Measurements from ENCODE around the gene TRIP12.
"Not testable (repeated sequence)": the region's sequence is repeated elsewhere in the genome, so short reads cannot be mapped to it uniquely, and the experiment has no call there.

The TRIP12 gene

DNA sequence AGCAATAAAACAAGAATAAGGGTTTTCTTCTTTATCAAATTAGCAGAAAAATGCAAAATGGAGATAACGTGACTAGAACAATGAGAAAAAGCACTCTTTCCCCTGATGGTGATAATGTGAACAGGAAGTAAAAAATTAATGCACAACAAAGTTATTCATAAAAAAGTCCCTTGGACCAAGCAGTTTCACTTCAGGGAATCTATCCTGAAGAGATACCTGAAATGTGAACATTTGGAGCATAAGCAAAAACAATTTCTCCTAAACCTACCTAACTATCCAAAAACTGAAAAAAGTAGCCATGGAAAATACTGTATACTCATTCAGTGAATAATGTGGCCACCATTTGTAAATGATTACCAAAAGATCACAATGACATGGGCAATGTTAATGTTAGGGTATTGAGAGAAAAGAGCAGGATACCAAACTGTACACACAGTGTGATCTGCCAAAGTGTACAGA is 48.7 kb downstream of the TRIP12 start:
- no peak for DNase-seq

DNA sequence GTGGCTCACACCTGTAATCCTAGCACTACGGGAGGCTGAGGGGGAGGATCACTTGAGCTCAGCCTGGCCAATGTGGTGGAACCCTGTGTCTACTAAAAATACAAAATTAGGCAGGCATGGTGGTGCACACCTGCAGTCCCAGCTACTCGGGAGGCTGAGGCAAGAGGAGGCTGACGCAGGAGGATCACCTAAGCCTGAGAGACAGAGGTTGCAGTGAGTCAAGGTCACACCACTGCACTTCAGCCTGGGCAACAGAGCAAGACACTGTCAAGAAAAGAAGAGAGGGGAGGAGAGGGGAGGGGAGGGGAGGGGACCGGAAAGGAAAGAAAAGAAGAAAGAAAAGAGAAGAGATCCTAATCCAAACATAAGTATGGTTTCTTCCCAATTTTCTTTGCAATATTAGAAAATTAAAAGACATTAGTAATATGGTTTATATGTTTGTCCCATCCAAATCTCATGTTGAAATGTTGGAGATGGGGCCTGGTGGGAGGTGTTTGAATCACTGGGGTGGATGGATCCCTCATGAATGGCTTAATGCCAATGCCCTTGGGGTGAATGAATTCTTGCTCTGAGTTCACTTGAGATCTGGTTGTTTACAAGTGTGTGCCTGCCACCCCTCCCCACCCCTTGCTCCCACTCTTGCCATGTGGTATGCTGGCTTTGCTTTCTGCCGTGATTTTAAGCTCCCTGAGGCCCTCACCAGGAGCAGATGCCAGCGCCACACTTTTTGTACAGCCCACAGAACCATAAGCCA is 50.7 kb downstream of the TRIP12 start:
- no peak for DNase-seq

DNA sequence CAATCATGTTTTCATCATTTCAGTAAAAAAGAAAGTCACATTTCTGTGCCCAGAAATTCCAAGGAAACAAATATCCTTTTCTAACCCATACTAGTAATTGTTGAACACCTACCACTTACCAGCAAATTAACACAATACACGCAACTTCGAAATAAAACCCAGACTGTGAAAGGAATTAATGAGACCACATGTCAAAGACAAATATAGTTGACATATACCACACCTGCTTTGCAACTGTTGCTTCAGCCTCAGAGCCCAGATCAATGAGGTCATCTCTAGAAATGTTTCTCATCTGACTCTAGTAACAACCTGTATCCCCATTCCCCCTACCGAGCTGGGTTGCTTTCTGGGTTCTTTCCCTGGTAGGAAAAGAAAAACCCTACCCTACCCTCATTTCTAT is 52.6 kb downstream of the TRIP12 start:
- DNase-seq: no peak

DNA sequence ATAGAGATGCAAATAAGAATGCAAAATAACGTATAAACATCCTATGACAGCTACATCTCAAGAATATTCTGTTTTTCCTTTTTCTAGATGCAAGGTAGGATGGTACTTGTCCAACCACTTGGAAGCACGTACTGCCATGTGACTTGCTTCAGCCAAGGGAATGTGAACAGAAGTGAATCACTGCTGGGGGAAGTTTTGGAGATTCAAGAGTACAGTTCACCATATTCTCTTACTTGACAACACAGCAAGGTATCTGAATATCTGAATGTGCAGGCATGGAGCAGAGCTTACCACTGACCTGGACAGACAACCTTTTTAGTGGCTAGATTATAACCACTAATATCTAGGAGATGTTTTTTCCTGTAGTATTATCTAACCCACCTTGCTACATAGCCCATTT is 53.0 kb downstream of the TRIP12 start:
- DNase-seq: peak in 1 of 4 experiments; percentile 3

DNA sequence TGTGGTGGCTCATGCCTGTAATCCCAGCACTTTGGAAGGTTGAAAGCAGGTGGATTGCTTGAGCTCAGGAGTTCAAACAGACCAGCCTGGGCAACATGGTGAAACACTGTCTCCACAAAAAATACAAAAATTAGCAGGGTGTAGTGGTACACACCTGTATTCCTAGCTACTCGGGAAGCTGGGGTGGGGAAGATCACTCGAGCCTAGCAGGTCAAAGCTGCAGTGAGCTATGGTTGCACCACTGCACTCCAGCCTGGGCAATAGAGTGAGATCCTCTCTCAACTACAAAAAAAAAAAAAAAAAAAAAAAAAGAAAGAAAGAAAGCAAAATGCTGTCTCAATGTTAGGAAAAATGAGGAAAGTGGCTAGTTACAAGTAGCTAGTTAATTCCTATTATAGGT is 56.8 kb downstream of the TRIP12 start:
- DNase-seq: no peak

DNA sequence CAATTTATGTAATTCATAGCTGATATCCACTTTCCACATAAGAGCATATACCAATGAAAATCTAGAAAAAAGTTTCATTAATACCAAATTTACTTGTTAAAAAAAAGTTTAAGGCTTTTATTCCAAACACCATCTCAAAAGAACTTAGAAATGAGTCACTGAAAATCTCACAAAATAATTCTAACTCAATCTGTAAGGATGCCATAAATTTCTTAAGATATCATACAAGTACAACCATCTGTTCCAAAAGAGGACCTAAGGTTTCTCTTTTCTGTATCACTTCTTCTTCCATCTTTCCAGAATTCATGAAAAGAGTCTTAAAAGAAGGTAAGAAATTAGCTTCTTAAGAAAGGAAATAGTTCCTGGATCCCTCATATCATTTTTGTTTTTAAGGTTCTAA is 60.4 kb downstream of the TRIP12 start:
- no peak for DNase-seq

DNA sequence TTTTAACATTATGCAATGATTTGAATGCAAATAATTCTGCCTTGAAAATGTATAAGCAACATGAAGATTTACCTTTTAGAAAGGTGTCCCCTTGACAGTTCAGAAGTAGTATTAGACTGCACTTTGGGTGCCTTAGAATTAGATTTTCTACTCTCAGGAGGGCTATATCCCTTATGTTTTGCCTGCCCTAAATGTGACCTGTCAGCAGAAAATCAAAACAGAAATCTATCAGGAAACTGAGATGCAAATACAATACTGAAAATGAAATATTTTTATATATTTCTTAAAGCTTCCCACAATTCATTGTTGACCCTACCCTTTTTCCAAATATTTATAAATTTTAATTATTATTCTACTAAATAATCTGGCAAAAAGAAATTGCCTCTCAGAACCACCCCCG is 61.5 kb downstream of the TRIP12 start:
- DNase-seq: no peak

DNA sequence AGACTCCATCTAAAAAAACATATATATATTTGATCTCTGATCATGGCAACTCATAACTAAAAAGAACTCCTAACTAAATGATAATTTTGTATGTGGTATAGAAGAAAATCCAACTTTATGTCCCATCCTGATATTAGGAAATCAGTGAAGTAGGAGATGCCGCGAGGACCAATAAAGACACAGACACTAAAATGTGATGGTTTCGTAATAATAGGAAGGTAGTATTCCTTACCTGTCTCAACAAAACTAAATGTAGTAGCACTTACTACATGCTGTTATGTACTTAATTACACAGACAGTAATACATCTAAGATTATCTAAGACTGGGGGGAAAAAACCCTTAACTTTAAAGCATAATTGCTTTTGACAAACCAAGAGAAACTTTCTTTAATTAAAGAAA is 63.5 kb downstream of the TRIP12 start:
- DNase-seq: no peak

DNA sequence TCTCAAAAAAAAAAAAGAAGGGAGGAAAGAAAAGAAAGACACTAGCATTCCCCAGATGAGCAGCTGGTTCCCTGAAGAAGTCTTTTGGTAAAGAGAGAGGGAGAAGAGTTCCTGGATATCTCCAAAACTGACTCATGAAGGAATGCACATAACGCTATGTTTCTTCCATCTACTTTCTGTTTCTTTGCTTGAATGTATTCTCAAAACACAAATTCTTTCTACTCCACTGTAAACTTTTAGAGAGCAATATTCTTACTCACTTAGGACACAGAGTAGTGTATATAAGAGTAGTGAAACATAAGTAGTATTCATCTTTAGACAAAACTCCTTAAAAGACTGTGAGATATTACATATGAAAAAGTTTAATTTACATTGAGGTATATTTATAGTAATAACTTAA is 64.2 kb downstream of the TRIP12 start:
- no peak for DNase-seq

DNA sequence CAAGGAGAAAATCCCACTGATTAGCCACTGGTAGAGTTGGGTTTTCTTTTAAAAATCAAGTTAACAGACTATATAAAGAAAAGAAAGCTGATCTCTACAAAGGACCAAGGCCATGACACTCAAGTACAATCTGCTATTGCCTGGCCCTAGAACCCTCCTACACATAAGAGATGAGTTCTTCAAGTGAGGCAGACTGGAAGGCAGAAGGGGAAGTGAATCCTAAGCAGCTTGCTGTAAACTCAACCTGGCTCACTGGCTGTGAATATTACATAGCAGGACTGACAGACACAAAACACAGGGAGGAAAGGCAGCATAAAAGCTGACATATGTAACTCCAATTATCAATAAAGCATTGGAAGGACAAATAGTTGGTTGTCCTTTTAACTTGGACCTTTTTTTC is 65.4 kb downstream of the TRIP12 start:
- DNase-seq: peak; percentile 52 to 77 (median 70)

DNA sequence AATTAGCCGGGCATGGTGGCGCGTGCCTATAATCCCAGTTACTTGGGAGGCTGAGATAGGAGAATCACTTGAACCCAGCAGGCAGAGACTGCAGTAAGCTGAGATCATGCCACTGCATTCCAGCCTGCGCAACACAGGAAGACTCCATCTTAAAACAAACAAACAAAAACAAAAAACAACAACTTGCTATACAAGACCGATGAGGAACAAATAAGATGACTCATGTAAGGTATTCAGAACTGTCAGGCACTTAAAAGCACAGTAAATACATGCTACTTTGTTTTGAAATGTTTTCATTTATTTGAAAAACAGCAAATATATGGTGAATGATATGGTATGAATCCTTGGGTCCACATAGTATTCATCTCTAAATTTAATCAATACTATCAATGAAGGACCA is 66.7 kb downstream of the TRIP12 start:
- no peak for DNase-seq

DNA sequence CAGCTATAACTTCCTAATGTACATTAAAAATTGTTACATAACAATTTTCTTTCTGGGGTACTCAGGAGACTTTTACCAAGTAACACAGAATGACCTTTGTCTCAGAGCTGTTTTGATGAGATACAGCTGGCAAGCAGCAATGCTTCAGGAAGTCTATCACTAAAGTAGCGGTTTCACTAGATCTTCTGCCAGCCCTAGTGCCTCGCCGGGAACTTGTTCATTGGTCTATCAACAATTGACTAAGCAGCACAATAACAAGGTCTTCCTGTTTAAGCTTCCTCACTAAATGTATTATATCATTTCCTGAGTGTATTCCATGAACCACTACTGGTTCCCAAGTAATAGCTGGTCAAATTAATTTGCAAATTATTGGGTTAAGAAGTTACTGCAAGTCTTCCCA is 69.2 kb downstream of the TRIP12 start:
- peak; percentile 42 to 67 (median 62) for DNase-seq

DNA sequence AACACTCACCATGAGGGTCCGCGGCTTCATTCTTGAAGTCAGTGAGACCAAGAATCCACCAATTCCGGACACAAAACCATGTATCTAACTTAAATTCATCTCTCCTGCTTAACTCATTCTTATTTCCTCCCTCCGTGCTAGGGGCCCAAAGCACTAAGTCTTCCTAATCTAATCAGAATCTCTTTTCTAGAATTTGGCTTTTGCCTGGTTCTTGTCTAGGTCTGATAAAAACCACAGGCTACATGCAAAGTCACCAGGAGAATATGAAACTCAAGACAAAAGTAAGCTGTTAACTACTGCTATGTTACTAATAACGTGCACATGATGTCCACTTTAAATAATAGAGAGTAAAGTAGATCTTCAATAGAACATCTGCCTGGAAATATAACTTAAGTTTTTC is 69.9 kb downstream of the TRIP12 start:
- DNase-seq: no peak

DNA sequence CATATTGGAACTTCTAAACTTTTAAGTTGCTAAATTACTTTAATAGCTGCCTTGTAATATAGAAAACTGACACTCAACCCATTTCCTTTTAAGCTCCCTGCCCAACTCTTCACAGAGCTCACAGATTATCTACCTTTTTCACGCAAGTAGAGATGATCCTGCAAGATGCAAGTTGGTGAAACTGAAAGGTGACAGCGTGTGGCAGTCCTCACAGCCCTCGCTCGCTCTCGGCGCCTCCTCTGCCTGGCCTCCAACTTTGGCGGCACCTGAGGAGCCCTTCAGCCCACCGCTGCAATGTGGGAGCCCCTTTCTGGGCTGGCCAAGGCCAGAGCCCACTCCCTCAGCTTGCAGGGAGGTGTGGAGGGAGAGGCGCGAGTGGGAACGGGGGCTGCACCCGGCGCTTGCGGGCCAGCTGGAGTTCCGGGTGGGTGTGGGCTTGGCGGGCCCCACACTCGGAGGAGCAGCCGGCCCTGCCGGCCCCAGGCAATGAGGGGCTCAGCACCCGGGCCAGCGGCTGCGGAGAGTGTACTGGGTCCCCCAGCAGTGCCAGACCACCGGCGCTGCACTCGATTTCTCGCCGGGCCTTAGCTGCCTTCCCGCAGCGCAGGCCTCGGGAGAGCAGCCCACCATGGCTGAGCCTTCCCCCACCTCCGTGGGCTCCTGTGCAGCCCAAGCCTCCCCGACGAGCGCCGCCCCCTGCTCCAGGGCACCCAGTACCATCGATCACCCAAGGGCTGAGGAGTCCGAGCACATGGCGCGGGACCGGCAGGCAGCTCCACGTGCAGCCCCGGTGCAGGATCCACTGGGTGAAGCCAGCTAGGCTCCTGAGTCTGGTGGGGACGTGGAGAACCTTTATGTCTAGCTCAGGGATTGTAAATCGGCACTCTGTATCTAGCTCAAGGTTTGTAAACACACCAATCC is 71.2 kb downstream of the TRIP12 start:
- not testable (repeated sequence) for DNase-seq

DNA sequence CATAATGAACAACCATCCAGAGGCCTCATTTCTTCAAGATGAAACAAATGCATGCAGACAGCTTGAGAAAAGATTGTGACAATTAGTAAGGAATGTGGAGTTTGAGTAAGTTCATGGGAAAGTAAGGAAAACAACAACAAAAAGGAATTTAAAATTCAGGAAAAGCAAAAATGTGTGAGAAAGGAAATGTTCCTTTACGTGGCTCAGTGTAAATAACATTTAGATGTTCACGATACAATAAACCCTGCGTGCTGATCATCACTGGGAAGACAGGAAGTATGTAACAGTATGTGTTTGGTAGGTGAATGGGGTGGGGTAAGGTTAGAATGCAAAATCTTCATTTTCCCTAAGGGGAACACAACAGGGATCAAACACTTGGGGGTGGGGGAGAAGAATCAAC is 72.7 kb downstream of the TRIP12 start:
- no peak for DNase-seq

DNA sequence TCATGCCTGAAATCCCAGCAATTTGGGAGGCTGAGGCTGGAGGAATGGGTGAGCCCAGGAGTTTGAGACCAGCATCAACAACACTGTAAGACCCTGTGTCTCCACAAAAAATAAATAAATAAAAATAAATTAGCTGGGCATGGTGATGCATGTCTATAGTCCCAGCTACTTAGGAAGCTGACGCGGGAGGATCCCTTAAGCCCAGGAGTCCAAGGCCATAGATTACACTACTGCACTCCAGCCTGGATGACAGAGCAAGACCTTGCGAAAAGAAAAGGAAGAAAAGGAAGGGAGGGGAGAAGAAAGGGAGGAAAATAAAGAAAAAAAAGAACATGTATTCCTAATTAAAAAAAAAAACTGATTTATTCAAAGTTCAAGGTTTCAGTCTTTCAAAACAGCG is 78.2 kb downstream of the TRIP12 start:
- DNase-seq: no peak

DNA sequence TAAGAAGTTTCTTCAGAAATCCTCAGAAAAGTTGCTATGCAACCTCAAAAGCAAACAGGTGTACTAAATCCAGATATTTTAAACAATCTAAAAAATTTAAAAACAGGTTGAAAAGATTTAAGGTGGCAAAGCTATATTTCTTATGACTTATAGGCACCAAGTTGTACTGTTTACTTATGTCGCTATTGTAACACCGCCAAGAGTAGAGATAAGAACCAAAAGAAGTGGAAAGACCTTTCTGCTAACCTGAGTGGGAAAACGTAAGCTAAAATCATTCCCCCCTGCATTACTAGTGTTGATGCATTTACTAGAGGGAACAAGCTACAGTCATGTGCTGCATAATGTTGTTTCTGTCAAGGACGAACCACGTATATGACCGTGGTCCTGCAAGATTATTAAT is 83.1 kb downstream of the TRIP12 start:
- DNase-seq: no peak

DNA sequence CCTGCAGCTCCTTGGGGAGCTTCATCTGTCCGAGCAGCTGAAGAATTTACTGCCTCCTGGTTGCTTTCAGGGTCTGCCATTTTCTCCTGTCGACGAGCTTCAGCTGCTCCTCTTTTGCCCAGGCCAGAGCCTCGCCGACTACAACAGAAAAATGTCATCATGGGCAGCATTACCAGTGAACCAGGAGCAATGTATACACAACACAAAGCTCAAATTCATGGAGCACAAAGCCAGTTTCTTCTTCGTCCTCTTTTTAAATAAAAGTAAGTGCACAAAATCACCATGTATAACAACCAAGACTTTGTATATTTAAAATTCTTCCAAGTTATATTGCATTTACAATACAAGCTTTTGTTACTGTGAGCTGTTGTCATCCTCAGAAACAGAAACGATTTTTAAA is 85.0 kb downstream of the TRIP12 start:
- no peak for DNase-seq

DNA sequence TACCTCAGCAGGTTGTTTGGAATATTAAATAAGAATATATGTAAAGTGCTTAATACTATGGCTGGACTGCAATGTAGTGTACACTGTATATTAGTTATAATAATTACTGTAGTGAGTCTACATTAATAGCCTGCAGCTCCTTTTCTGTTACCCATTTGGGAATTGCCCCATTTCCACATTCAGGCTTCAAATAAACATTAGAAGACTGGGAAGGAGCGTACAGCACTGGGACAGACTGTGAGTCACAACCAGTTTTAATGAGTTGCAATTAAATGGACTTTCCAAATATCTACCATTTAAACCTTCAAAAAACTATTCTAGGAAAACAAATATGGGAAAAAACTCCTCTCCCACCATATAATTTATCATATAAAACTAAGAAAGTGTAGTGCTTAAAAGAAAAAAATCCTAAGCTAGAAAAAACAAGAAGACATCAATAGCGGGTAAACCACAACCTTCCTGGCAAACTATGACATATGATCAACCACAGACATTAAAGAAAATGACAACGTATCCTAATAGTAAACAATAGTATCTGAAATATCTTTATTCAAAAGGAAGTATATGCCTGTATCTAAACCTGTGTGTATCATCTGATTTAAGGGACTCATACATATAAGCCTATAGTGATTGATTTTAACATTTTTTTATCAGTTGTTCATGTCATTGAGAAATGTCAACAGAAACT is 86.1 kb downstream of the TRIP12 start:
- DNase-seq: no peak

DNA sequence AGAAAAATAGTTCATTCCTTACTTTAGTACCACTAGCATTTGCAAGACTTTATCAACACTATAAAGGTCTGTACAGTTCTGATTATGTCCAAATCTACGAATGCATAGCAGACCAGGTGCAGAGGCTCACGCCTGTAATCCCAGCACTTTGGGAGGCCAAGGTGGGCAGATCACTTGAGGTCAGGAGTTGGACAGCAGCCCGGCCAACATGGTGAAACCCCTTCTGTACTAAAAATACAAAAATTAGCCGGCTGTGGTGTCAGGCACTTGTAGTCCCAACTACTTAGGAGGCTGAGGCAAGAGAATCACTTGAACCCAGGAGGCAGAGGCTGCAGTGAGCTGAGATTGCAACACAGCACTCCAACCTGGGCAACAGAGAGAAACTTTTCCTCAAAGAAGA is 87.4 kb downstream of the TRIP12 start:
- DNase-seq: not testable (repeated sequence)

DNA sequence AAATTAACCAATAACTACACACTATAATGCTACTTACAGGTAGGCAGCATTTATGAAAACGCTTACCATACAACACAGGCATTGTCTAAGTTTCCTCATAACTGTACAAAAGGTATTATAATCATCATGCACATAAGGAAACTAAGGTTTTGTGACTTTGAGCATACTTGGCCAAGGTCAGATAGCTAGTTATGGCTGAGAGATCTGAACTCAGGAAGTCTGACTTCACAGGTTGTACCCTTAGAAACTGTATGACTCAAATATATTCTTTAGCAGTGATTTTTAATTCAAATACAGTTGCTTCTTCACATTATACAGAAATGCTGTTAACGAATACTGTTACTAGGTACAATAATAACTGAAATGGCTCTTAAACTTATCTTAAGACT is 89.3 kb downstream of the TRIP12 start:
- DNase-seq: no peak

DNA sequence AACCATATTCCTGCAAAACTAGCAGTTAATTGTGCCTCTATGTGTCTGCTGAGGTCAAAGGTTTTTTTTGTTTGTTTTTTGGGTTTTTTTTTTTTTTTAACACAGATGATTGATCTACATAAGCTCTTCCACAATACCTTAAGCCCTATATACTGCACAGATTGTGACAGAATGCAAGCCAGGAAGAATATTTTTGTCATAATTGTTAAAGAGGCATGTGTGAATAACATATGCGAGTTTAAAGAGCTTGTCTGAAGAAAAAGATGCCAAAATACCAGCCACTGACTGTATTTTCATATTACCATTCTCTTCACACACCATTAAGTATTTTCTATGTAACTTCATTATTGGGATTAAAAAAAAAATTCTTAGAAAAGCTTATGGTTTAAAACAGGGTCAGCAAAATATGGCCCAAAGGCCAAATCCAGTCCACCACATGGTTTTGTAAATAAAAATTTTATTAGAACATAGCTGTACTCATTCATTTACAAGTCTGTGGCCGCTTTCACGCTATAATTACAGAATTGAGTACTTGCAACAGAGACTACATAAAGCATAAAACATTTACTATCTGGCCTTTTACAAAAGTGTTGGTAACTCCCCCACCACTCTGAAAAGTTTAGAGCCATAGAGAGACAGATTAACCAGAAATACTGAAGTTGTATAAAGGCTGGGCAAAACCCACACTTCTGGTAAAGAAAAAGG is 89.9 kb downstream of the TRIP12 start:
- no peak for DNase-seq

DNA sequence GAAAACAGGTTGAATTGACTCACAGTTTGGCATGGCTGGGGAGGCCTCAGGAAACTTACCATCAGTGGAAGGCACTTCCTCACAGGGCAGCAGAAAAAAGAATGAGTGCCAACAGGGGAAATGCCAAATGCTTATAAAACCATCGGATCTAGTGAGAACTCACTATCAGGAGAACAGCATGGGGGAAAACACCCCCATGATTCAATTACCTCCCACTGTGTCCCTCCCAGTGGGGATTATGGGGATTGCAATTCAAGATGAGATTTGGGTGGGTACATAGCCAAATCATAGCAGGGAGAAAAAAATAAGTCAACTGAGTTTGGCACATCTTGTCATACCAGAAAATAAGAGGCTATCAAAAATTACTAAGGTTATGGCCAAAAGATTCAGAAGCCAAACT is 96.3 kb downstream of the TRIP12 start:
- no peak for DNase-seq

Data from suppressor macrophage (primary cell).